Fibroblast of villous mesenchyme (primary cell): ENCODE data around the gene CUL3. TPM values are rescaled to one million over a fixed set of nuclear protein-coding genes. Genes with fewer than 3 reads are reported as not detected.

Experiments
- DNase-seq: peaks from one replicate; pipeline ENCODE4 v3.0.0-alpha.2; 2010; ENCODE audit warnings: low read depth
- H3K4me3 ChIP-seq: 2 replicates; pipeline ENCODE4 v1.5.1; 2011; ENCODE audit warnings: low read depth, mild to moderate bottlenecking, low read length
- total RNA-seq: library from RNA; depleted of rRNA; stranded (reverse); fragments of >200 nt; gene quantifications from 2 replicates; pipeline ENCODE4 v1.2.3, GENCODE V29; 2012
- TF ChIP-seq, protein P1 (sequence below): IDR thresholded peaks from 2 replicates; pipeline ENCODE4 v1.5.1; 2012; ENCODE audit warnings: low read depth, mild to moderate bottlenecking, low read length; ENCODE audit not compliant: insufficient read depth

The CUL3 gene
- total RNA-seq = 61.2 and 82.5 TPM in 2 replicates

- TF ChIP-seq, protein P1, sequence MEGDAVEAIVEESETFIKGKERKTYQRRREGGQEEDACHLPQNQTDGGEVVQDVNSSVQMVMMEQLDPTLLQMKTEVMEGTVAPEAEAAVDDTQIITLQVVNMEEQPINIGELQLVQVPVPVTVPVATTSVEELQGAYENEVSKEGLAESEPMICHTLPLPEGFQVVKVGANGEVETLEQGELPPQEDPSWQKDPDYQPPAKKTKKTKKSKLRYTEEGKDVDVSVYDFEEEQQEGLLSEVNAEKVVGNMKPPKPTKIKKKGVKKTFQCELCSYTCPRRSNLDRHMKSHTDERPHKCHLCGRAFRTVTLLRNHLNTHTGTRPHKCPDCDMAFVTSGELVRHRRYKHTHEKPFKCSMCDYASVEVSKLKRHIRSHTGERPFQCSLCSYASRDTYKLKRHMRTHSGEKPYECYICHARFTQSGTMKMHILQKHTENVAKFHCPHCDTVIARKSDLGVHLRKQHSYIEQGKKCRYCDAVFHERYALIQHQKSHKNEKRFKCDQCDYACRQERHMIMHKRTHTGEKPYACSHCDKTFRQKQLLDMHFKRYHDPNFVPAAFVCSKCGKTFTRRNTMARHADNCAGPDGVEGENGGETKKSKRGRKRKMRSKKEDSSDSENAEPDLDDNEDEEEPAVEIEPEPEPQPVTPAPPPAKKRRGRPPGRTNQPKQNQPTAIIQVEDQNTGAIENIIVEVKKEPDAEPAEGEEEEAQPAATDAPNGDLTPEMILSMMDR = no peak
- peak within 1 kb of the TSS; percentile 98 for H3K4me3 ChIP-seq
- peak; percentile 99 for DNase-seq
These were observed at the start of gene CUL3 for GRCh38 chr2:224585211-224586088. CUL3 (minus strand) TSS chr2:224585363; CDS start chr2:224585009, 354 bp downstream.

- TF ChIP-seq, protein P1 = no peak
- no peak for DNase-seq
- H3K4me3 ChIP-seq = no peak overlapping the region
These were observed 45.7 kb upstream of the CUL3 start for GRCh38 chr2:224630659-224631550.

- no peak for DNase-seq
- no peak overlapping the region for H3K4me3 ChIP-seq
- TF ChIP-seq, protein P1 = no peak
These were observed 43.3 kb upstream of the CUL3 start for GRCh38 chr2:224628416-224628815.

DNA sequence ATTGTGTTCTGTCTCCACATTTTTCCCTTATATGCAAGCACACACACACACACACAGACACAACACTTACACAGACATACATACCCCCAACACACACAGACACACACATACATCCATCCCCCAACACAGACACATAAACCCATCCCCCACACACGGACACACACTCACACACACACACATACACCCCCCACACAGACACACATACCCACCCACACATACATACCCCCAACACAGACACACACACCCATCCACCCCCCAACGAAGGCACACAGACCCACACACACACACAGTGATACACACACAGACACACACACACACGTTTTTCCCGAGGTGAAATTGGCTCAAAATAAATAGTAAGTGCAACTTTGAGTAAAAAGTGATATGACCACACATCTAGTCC lies 41.6 kb upstream of the CUL3 start:
- no peak for DNase-seq
- TF ChIP-seq, protein P1 = no peak
- no peak overlapping the region for H3K4me3 ChIP-seq

GRCh38 chr2:224613543-224614286 lies 28.6 kb upstream of the CUL3 start:
- TF ChIP-seq, protein P1 = no peak
- no peak overlapping the region for H3K4me3 ChIP-seq
- no peak for DNase-seq

- DNase-seq = no peak
- TF ChIP-seq, protein P1 = no peak
- no peak overlapping the region for H3K4me3 ChIP-seq
These were observed 27.4 kb upstream of the CUL3 start for GRCh38 chr2:224612578-224612977.
